Type B pancreatic cell (in vitro differentiated cells): ENCODE results near the gene TBC1D8. TPM values are rescaled to one million over a fixed set of nuclear protein-coding genes. Genes with fewer than 3 reads are reported as not detected.
A peak's percentile ranks its signal among the peaks of the same experiment; 100 is the strongest.

Experiments
- DNase-seq: peaks from one replicate; pipeline ENCODE4 v3.0.0; 2021; ENCODE audit warnings: mixed read lengths; ENCODE audit not compliant: unreplicated experiment; ENCODE audit errors: extremely low spot score
- H3K27ac Mint-ChIP-seq: 2 replicates; pipeline ENCODE4 v1.8.0; 2021; ENCODE audit warnings: mild to moderate bottlenecking, mixed read lengths
- H3K27me3 Mint-ChIP-seq: 2 replicates; pipeline ENCODE4 v1.8.0; 2021; ENCODE audit warnings: mixed read lengths
- H3K36me3 Mint-ChIP-seq: 2 replicates; pipeline ENCODE4 v1.8.0; 2021; ENCODE audit warnings: mixed read lengths
- H3K4me1 Mint-ChIP-seq: one replicate; pipeline ENCODE4 v1.8.0; 2021; ENCODE audit warnings: mixed read lengths; ENCODE audit not compliant: unreplicated experiment
- H3K4me3 Mint-ChIP-seq: 2 replicates; pipeline ENCODE4 v1.8.0; 2021; ENCODE audit warnings: mild to moderate bottlenecking, mixed read lengths
- H3K9me3 Mint-ChIP-seq: 2 replicates; pipeline ENCODE4 v1.8.0; 2021; ENCODE audit warnings: mixed read lengths
- CTCF ChIP-seq: fragments of 200-600 bp; sonication (generic); conservative IDR thresholded peaks from 2 replicates; pipeline ENCODE4 v1.5.0; 2021; ENCODE audit warnings: antibody characterized with exemption, mild to moderate bottlenecking
- total RNA-seq: library from RNA; stranded (reverse); gene quantifications from 2 replicates; pipeline ENCODE4 v1.2.1, GENCODE V29; 2021; ENCODE audit warnings: low replicate concordance

TBC1D8 gene
- total RNA-seq, 1 donor from 2014 or later = 20.1 TPM

- TF ChIP-seq CTCF = no peak
- Mint-ChIP-seq H3K27me3 (no peaks in the 10 kb centered on the region), H3K27ac (no peak overlapping the region), H3K36me3 (peaks cover 22% of the 10 kb centered on the region), H3K4me3 (no peak overlapping the region), H3K4me1 (peaks cover 6% of the 10 kb centered on the region), H3K9me3 (no peaks in the 10 kb centered on the region)
- no peak for DNase-seq
These were observed 113.9 kb downstream of the TBC1D8 start for GRCh38 chr2:101037161-101037755.

GRCh38 chr2:101036562-101036961, 114.6 kb downstream of the TBC1D8 start:
- H3K4me3 Mint-ChIP-seq = no peak overlapping the region
- no peaks in the 10 kb centered on the region for H3K27me3 Mint-ChIP-seq
- H3K36me3 Mint-ChIP-seq = peaks cover 27% of the 10 kb centered on the region
- H3K4me1 Mint-ChIP-seq = peaks cover 10% of the 10 kb centered on the region
- no peak for DNase-seq
- H3K27ac Mint-ChIP-seq = no peak overlapping the region
- H3K9me3 Mint-ChIP-seq = no peaks in the 10 kb centered on the region
- peak; percentile 68 for TF ChIP-seq CTCF

- Mint-ChIP-seq H3K4me1 (peaks cover 5% of the 10 kb centered on the region), H3K27me3 (no peaks in the 10 kb centered on the region), H3K9me3 (no peaks in the 10 kb centered on the region), H3K36me3 (peaks cover 9% of the 10 kb centered on the region), H3K27ac (no peak overlapping the region), H3K4me3 (no peak overlapping the region)
- DNase-seq = no peak
- TF ChIP-seq CTCF = no peak
These were observed 119.0 kb downstream of the TBC1D8 start for GRCh38 chr2:101032084-101032776.

GRCh38 chr2:101030866-101031554, 120.2 kb downstream of the TBC1D8 start:
- no peak overlapping the region for H3K4me3 Mint-ChIP-seq
- H3K4me1 Mint-ChIP-seq = peaks cover 5% of the 10 kb centered on the region
- H3K27ac Mint-ChIP-seq = no peak overlapping the region
- DNase-seq = no peak
- H3K27me3 Mint-ChIP-seq = no peaks in the 10 kb centered on the region
- H3K9me3 Mint-ChIP-seq = no peaks in the 10 kb centered on the region
- no peak for TF ChIP-seq CTCF
- peaks cover 9% of the 10 kb centered on the region for H3K36me3 Mint-ChIP-seq

GRCh38 chr2:101027852-101028251, 123.3 kb downstream of the TBC1D8 start:
- DNase-seq = no peak
- Mint-ChIP-seq H3K27me3 (no peaks in the 10 kb centered on the region), H3K9me3 (no peaks in the 10 kb centered on the region), H3K27ac (no peak overlapping the region), H3K36me3 (peaks cover 14% of the 10 kb centered on the region), H3K4me3 (no peak overlapping the region), H3K4me1 (peaks cover 8% of the 10 kb centered on the region)
- TF ChIP-seq CTCF = no peak
